KMS-11 (cell line): ENCODE data around the gene CASD1.

ENCODE experiments used
- H2AFZ ChIP-seq: fragments of 200-600 bp; sonication (generic); 2 replicates; pipeline ENCODE4 v1.6.1; 2016; ENCODE audit warnings: antibody characterized with exemption, mixed run types, low read depth
- H3K27ac ChIP-seq: fragments of 200-600 bp; sonication (generic); 2 replicates; pipeline ENCODE4 v1.6.1; 2016; ENCODE audit warnings: mild to moderate bottlenecking, mixed run types
- H3K27me3 ChIP-seq: fragments of 200-600 bp; sonication (generic); 2 replicates; pipeline ENCODE4 v1.6.1; 2017; ENCODE audit warnings: mild to moderate bottlenecking, low read depth, mixed run types, moderate library complexity; ENCODE audit not compliant: insufficient read depth
- H3K36me3 ChIP-seq: fragments of 200-600 bp; sonication (generic); 2 replicates; pipeline ENCODE4 v1.6.1; 2017; ENCODE audit warnings: mild to moderate bottlenecking, mixed run types; ENCODE audit not compliant: insufficient read depth
- H3K4me1 ChIP-seq: fragments of 200-600 bp; sonication (generic); 2 replicates; pipeline ENCODE4 v1.6.1; 2016; ENCODE audit warnings: mild to moderate bottlenecking, low read depth, mixed run types; ENCODE audit not compliant: poor library complexity, severe bottlenecking
- H3K4me2 ChIP-seq: fragments of 200-600 bp; sonication (generic); 2 replicates; pipeline ENCODE4 v1.7.0; 2016; ENCODE audit warnings: mild to moderate bottlenecking, mixed run types
- H3K4me3 ChIP-seq: fragments of 200-600 bp; sonication (generic); IDR thresholded peaks from 2 replicates; pipeline ENCODE4 v1.6.1; 2017; ENCODE audit warnings: low read depth, low read length, mixed read lengths; ENCODE audit not compliant: insufficient read depth
- H3K79me2 ChIP-seq: fragments of 200-600 bp; sonication (generic); 2 replicates; pipeline ENCODE4 v1.6.1; 2016; ENCODE audit warnings: low read depth, mixed run types; ENCODE audit not compliant: insufficient read depth
- H3K9ac ChIP-seq: fragments of 200-600 bp; sonication (generic); 2 replicates; pipeline ENCODE4 v1.6.1; 2016; ENCODE audit warnings: mild to moderate bottlenecking, mixed run types
- H4K20me1 ChIP-seq: fragments of 200-600 bp; sonication (generic); 2 replicates; pipeline ENCODE4 v1.6.1; 2016; ENCODE audit warnings: mild to moderate bottlenecking, mixed run types; ENCODE audit not compliant: insufficient read depth
- CTCF ChIP-seq: fragments of 200-600 bp; sonication (generic); conservative IDR thresholded peaks from 2 replicates; pipeline ENCODE4 v1.6.1; 2017; ENCODE audit warnings: low read depth, mild to moderate bottlenecking, antibody characterized with exemption, low read length, moderate library complexity, mixed read lengths

Gene CASD1

DNA sequence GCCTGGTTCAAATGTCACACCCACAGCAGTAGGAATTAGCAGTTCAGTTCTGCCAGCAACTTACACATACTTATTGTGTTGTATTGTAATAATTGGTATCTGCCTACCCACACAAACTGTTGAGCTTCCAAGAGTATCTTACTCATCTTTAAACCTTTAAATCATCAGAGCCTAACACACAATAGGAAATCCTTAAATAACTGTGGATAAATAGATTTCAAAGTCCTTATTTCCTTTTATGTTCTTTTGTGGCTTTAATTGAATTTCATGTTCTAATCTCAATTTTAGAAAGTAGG, 3.9 kb downstream of the CASD1 start:
- H4K20me1 ChIP-seq, result no peaks in the 10 kb centered on the region
- H3K4me2 ChIP-seq, result no peak overlapping the region
- H3K4me3 ChIP-seq, result no peak overlapping the region
- H3K79me2 ChIP-seq, result peaks cover 47% of the 10 kb centered on the region; the same call in 1 of the 2 replicates
- H3K36me3 ChIP-seq, result no peaks in the 10 kb centered on the region
- no peak for TF ChIP-seq CTCF
- H3K27ac ChIP-seq, result no peak overlapping the region
- H3K9ac ChIP-seq, result no peak overlapping the region
- H3K27me3 ChIP-seq, result no peaks in the 10 kb centered on the region
- no peak overlapping the region for H2AFZ ChIP-seq
- peaks cover 32% of the 10 kb centered on the region for H3K4me1 ChIP-seq

DNA sequence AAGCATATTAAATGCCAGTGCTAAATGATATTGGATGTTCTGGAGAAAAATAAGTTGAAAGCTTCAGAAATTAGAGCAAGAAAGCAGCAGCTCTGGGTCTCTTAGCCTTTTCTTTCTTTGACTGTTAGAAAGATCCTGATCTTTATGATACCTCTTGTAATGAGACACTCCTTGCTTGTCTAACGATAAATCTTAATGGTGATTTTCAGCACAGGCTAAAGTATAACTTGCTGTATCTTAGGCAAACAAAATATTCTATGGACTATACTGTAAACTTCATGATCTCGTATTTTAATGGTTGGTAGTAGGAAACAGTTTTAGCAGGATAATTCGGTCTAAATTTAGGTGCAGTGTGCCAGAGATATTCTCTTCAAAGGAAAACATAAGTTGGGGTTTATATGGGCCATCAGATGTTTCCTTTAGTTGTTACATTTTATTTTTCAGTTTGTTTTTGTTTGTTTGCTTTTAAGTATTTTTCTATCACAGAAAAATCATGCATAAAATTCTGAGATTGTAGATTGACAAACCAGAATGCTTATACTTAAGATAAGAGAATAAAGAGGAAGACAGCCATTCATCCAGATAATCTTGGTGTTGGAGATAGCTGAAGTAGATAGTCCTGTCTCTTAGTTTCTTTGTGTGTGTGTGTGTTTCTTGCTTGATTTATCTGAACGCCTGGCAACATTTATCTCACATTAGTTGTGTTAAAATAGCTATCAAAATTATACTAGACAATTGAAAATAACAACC, 4.7 kb downstream of the CASD1 start:
- H3K4me3 ChIP-seq, result no peak overlapping the region
- no peak for TF ChIP-seq CTCF
- no peak overlapping the region for H3K4me2 ChIP-seq
- no peaks in the 10 kb centered on the region for H3K36me3 ChIP-seq
- H3K27ac ChIP-seq, result no peak overlapping the region
- no peak overlapping the region for H3K9ac ChIP-seq
- no peaks in the 10 kb centered on the region for H3K27me3 ChIP-seq
- peaks cover 28% of the 10 kb centered on the region for H3K4me1 ChIP-seq
- peaks cover 47% of the 10 kb centered on the region; the same call in 1 of the 2 replicates for H3K79me2 ChIP-seq
- H4K20me1 ChIP-seq, result no peaks in the 10 kb centered on the region
- H2AFZ ChIP-seq, result no peak overlapping the region

- no peak overlapping the region for H3K9ac ChIP-seq
- no peak overlapping the region for H2AFZ ChIP-seq
- H3K4me1 ChIP-seq, result peaks cover 28% of the 10 kb centered on the region
- H3K4me3 ChIP-seq, result no peak overlapping the region
- no peaks in the 10 kb centered on the region for H3K27me3 ChIP-seq
- H3K4me2 ChIP-seq, result no peak overlapping the region
- no peaks in the 10 kb centered on the region for H3K36me3 ChIP-seq
- H3K79me2 ChIP-seq, result peaks cover 47% of the 10 kb centered on the region; the same call in 1 of the 2 replicates
- H4K20me1 ChIP-seq, result no peaks in the 10 kb centered on the region
- no peak overlapping the region for H3K27ac ChIP-seq
- TF ChIP-seq CTCF, result no peak
Measured at GRCh38 chr7:94514917-94515316, 5.3 kb downstream of the CASD1 start.

GRCh38 chr7:94525923-94526322, 16.3 kb downstream of the CASD1 start:
- Histone ChIP-seq H3K9ac (no peak overlapping the region), H3K4me2 (no peak overlapping the region), H3K4me3 (no peak overlapping the region), H3K4me1 (no peaks in the 10 kb centered on the region), H2AFZ (no peak overlapping the region), H3K36me3 (no peaks in the 10 kb centered on the region), H3K79me2 (no peaks in the 10 kb centered on the region), H4K20me1 (no peaks in the 10 kb centered on the region), H3K27ac (no peak overlapping the region), H3K27me3 (no peaks in the 10 kb centered on the region)
- TF ChIP-seq CTCF, result no peak
